GM23338 (cell line): ENCODE results near the gene ULK4.

Experiments used
- CREB1 ChIP-seq: fragments of 250-450 bp; sonication (Bioruptor Pico); IDR thresholded peaks from 2 replicates; pipeline ENCODE4 v1.5.0; 2020; ENCODE audit warnings: low read depth, mild to moderate bottlenecking, moderate library complexity
- EZH2 ChIP-seq: fragments of 200-600 bp; sonication (generic); IDR thresholded peaks from one replicate; pipeline ENCODE4 v1.8.0; 2017; ENCODE audit warnings: antibody characterized with exemption, mild to moderate bottlenecking, low read depth; ENCODE audit not compliant: unreplicated experiment
- POLR2AphosphoS5 ChIP-seq: IDR thresholded peaks from 2 replicates; pipeline ENCODE4 v1.6.1; 2016; ENCODE audit warnings: antibody characterized with exemption, low read depth
- TF ChIP-seq, protein P1 (sequence below), 2 experiments: fragments of 200-600 bp in 1 of 2; sonication (generic) in 1 of 2; conservative IDR thresholded peaks; 2 replicates each; pipeline versions ENCODE4 v1.5.1 to v1.6.1; 2016 to 2017; ENCODE audit warnings: antibody characterized with exemption in 2 of 2, low read depth in 2 of 2, mild to moderate bottlenecking in 2 of 2, moderate library complexity in 1 of 2
- TF ChIP-seq, protein P2 (sequence below): IDR thresholded peaks from 2 replicates; pipeline ENCODE4 v1.6.1; 2016; ENCODE audit warnings: antibody characterized with exemption

DNA sequence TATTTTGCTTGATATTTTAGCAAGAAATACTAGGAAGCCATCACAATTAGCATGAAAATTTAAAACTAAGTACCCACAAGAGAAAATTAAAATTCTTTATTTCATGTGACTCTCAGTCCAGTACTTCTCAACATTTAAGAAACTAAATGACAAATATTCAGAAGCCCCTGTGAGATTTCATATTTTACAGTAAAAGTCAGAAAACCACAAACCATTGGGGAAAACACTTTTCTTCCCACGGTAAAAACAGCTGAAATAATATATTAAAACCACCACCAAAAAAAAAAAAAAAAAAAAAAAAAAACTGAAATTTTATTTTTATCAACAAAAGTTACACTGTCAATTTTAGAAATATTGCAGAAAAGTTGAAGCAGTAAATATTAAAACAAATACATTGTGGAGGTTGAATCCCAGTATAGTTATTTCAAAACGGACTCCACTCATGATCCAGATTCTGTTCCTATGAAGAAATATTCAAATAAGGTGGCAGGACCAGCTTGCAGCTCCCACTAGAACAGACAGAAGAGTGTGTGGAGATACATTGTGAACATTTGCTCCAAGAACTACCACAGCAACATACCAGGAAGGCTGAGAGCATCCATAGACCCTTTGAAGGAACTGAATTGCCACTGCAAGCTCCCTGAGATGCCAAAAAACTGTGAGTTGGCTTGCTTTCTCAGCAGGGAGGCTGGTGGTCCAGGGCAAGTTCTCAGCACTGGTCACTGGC lies 454.4 kb downstream of the ULK4 start:
- TF ChIP-seq, protein P1, sequence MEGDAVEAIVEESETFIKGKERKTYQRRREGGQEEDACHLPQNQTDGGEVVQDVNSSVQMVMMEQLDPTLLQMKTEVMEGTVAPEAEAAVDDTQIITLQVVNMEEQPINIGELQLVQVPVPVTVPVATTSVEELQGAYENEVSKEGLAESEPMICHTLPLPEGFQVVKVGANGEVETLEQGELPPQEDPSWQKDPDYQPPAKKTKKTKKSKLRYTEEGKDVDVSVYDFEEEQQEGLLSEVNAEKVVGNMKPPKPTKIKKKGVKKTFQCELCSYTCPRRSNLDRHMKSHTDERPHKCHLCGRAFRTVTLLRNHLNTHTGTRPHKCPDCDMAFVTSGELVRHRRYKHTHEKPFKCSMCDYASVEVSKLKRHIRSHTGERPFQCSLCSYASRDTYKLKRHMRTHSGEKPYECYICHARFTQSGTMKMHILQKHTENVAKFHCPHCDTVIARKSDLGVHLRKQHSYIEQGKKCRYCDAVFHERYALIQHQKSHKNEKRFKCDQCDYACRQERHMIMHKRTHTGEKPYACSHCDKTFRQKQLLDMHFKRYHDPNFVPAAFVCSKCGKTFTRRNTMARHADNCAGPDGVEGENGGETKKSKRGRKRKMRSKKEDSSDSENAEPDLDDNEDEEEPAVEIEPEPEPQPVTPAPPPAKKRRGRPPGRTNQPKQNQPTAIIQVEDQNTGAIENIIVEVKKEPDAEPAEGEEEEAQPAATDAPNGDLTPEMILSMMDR (conservative IDR thresholded peaks at IDR 0.05; ENCODE audit: low read depth in 2 of 2) = no peak
- TF ChIP-seq EZH2 = no peak
- TF ChIP-seq POLR2AphosphoS5 = no peak
- TF ChIP-seq, protein P2, sequence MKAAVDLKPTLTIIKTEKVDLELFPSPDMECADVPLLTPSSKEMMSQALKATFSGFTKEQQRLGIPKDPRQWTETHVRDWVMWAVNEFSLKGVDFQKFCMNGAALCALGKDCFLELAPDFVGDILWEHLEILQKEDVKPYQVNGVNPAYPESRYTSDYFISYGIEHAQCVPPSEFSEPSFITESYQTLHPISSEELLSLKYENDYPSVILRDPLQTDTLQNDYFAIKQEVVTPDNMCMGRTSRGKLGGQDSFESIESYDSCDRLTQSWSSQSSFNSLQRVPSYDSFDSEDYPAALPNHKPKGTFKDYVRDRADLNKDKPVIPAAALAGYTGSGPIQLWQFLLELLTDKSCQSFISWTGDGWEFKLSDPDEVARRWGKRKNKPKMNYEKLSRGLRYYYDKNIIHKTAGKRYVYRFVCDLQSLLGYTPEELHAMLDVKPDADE = no peak
- no peak for TF ChIP-seq CREB1 (CRISPR knock-in tag)
